NT2/D1 (cell line): ENCODE data around the gene SNN.

Source experiments
- SUZ12 ChIP-seq: IDR thresholded peaks from 2 replicates; pipeline ENCODE4 v1.6.1; 2011; ENCODE audit not compliant: insufficient read length, insufficient read depth; ENCODE audit errors: extremely low read depth
- YY1 ChIP-seq: IDR thresholded peaks from 2 replicates; pipeline ENCODE4 v1.6.1; 2011; ENCODE audit not compliant: insufficient read length, insufficient read depth
- ZNF274 ChIP-seq: IDR thresholded peaks from 2 replicates; pipeline ENCODE4 v1.6.1; 2011; ENCODE audit warnings: mild to moderate bottlenecking, low read depth, low read length

DNA sequence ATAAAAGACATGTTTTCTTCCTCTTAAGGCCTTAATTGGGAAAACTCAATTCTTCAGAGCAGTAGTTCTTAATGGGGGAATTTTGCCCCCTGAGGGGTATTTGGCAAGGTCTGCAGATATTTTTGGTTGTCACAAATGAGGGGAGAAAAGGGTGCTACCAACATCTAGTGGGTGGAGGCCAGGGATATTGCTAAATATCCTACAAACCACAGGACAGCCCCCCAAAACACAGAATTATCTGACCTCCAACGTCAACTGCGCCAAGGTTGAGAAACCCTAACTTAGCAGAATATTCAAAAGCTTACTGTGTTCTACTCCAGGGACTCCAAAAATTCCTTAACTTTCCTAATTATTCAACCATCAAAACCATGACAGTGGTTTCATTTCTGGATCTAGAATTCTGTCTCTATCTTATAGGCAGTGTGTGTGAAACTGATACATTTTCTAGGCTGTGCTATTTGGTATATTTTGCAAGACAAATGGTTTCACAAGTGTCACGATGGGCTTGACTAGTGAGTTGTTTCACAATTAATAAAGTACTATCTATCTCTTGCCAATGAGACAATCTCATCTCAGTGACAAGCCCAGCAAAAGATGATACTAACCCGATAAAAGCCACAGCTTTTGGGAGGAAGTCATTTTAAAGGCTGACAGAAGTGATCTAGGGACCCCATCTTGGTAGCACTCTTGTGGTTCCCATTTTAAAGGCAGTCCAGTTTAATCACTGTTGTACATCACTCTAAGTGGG lies 59.7 kb downstream of the SNN start:
- TF ChIP-seq YY1 = no peak
- no peak for TF ChIP-seq ZNF274
- no peak for TF ChIP-seq SUZ12
